NCI-H146 (cell line): ENCODE measurements around the gene TRDN.
"Not testable (repeated sequence)": the region's sequence is repeated elsewhere in the genome, so short reads cannot be mapped to it uniquely, and the experiment has no call there.

Experiments used
- DNase-seq: peaks from one replicate; lab custom pipeline; 2025; lab: John Stamatoyannopoulos, UW

The TRDN gene

GRCh38 chr6:123402052-123402451 lies 234.7 kb downstream of the TRDN start:
- DNase-seq = peak; percentile 30

GRCh38 chr6:123398072-123398471 lies 238.7 kb downstream of the TRDN start:
- no peak for DNase-seq

GRCh38 chr6:123393331-123393730 lies 243.4 kb downstream of the TRDN start:
- DNase-seq = peak; percentile 77

- no peak for DNase-seq
Measured at GRCh38 chr6:123383718-123384117, 253.0 kb downstream of the TRDN start.

GRCh38 chr6:123380257-123380656 lies 256.5 kb downstream of the TRDN start:
- peak; percentile 95 for DNase-seq

- DNase-seq = no peak
Measured at GRCh38 chr6:123372737-123373136, 264.0 kb downstream of the TRDN start.

- DNase-seq = no peak
Measured at GRCh38 chr6:123363912-123364311, 272.8 kb downstream of the TRDN start.

- no peak for DNase-seq
Measured at GRCh38 chr6:123360359-123360758, 276.4 kb downstream of the TRDN start.

- DNase-seq = no peak
Measured at GRCh38 chr6:123352705-123353104, 284.0 kb downstream of the TRDN start.

- no peak for DNase-seq
Measured at GRCh38 chr6:123352279-123352678, 284.5 kb downstream of the TRDN start.

GRCh38 chr6:123343836-123344235 lies 292.9 kb downstream of the TRDN start:
- DNase-seq = peak; percentile 10

- peak; percentile 99 for DNase-seq
Measured at GRCh38 chr6:123338394-123338793, 298.4 kb downstream of the TRDN start.

- no peak for DNase-seq
Measured at GRCh38 chr6:123333000-123333756, 303.6 kb downstream of the TRDN start.

GRCh38 chr6:123332070-123332469 lies 304.7 kb downstream of the TRDN start:
- no peak for DNase-seq

- no peak for DNase-seq
Measured at GRCh38 chr6:123329337-123329736, 307.4 kb downstream of the TRDN start.

GRCh38 chr6:123323452-123324329 lies 313.1 kb downstream of the TRDN start:
- peak; percentile 46 for DNase-seq

GRCh38 chr6:123321020-123321419 lies 315.7 kb downstream of the TRDN start:
- DNase-seq = peak; percentile 35

- DNase-seq = peak; percentile 69
Measured at GRCh38 chr6:123316733-123317323, 319.9 kb downstream of the TRDN start.

- DNase-seq = not testable (repeated sequence)
Measured at GRCh38 chr6:123314459-123314858, 322.3 kb downstream of the TRDN start.

- no peak for DNase-seq
Measured at GRCh38 chr6:123309130-123309529, 327.6 kb downstream of the TRDN start.

GRCh38 chr6:123306334-123306733 lies 330.4 kb downstream of the TRDN start:
- peak; percentile 50 for DNase-seq

GRCh38 chr6:123295672-123296071 lies 341.1 kb downstream of the TRDN start:
- DNase-seq = no peak

GRCh38 chr6:123295181-123295580 lies 341.6 kb downstream of the TRDN start:
- DNase-seq = no peak
